IMR-90 (cell line): ENCODE measurements around the gene GORASP1. TPM values are rescaled to one million over a fixed set of nuclear protein-coding genes. Genes with fewer than 3 reads are reported as not detected.

Experiments used
- ATAC-seq: fragments of 200-7000 bp; cut with Tn5 transposase; 2 replicates; pipeline ENCODE4 v1.9.1; 2020; ENCODE audit warnings: low read depth, mild to moderate bottlenecking, moderate library complexity
- BruUV-seq: library from RNA; stranded (reverse); fragments of 400-500 nt; replicated peaks from 2 replicates; lab custom pipeline; 2021; lab: Mats Ljungman, UMichigan
- CTCF ChIA-PET: fragments of 300-600 bp; formaldehyde crosslinking; extraction: SDS; loops from one replicate; lab custom pipeline; 2021; ENCODE audit warnings: antibody characterized with exemption; lab: Yijun Ruan, JAX
- POLR2A ChIA-PET: fragments of 300-600 bp; sonication (Branson Sonifier 250); formaldehyde crosslinking; loops from one replicate; lab custom pipeline; 2022; ENCODE audit warnings: antibody characterized with exemption; ENCODE audit not compliant: unreplicated experiment; lab: Charles Lee
- DNase-seq: peaks from one replicate; pipeline ENCODE4 v3.0.0; 2013
- H2AFZ ChIP-seq: replicated peaks from 2 replicates; pipeline ENCODE3; 2013; ENCODE audit warnings: low read length, mild to moderate bottlenecking; ENCODE audit not compliant: poor library complexity
- H2AK5ac ChIP-seq: 2 replicates; pipeline ENCODE4 v1.6.1; 2013; ENCODE audit warnings: low read depth, low read length, inconsistent platforms
- H2AK9ac ChIP-seq: replicated peaks from 2 replicates; pipeline ENCODE3; 2013; ENCODE audit warnings: mild to moderate bottlenecking, low read depth, low read length, moderate library complexity; ENCODE audit not compliant: poor library complexity
- H2BK120ac ChIP-seq: 2 replicates; pipeline ENCODE4 v1.6.1; 2013; ENCODE audit warnings: low read depth, low read length, inconsistent platforms
- H2BK15ac ChIP-seq: 3 replicates; pipeline ENCODE4 v1.6.1; 2013; ENCODE audit warnings: low read depth, low read length, inconsistent platforms
- H2BK20ac ChIP-seq: 2 replicates; pipeline ENCODE4 v1.6.1; 2013; ENCODE audit warnings: low read depth, mild to moderate bottlenecking, inconsistent platforms, low read length, moderate library complexity
- H2BK5ac ChIP-seq: 2 replicates; pipeline ENCODE4 v1.6.1; 2013; ENCODE audit warnings: mild to moderate bottlenecking, low read depth, low read length, inconsistent platforms; ENCODE audit not compliant: poor library complexity, severe bottlenecking
- H3K14ac ChIP-seq: replicated peaks from 2 replicates; pipeline ENCODE4 v1.6.1; 2013; ENCODE audit warnings: low read depth, low read length, inconsistent platforms
- H3K18ac ChIP-seq: 2 replicates; pipeline ENCODE4 v1.6.1; 2013; ENCODE audit warnings: low read depth, low read length, control low read depth
- H3K23ac ChIP-seq: 2 replicates; pipeline ENCODE4 v1.6.1; 2013; ENCODE audit warnings: low read depth, low read length, inconsistent platforms
- H3K27ac ChIP-seq: 2 replicates; pipeline ENCODE4 v1.5.1; 2013; ENCODE audit warnings: mild to moderate bottlenecking, control low read depth, low read length; ENCODE audit not compliant: insufficient read depth
- H3K27me3 ChIP-seq: 2 replicates; pipeline ENCODE4 v1.6.1; 2013; ENCODE audit warnings: low read length; ENCODE audit not compliant: control insufficient read depth, insufficient read depth
- H3K36me3 ChIP-seq: 2 replicates; pipeline ENCODE4 v1.6.1; 2013; ENCODE audit warnings: low read length, mixed read lengths; ENCODE audit not compliant: control insufficient read depth, insufficient read depth
- H3K4ac ChIP-seq: 2 replicates; pipeline ENCODE4 v1.6.1; 2013; ENCODE audit warnings: low read depth, low read length, inconsistent platforms
- H3K4me1 ChIP-seq: 2 replicates; pipeline ENCODE4 v1.6.1; 2013; ENCODE audit warnings: low read length, mixed read lengths; ENCODE audit not compliant: control insufficient read depth, insufficient read depth
- H3K4me2 ChIP-seq: 2 replicates; pipeline ENCODE4 v1.6.1; 2013; ENCODE audit warnings: low read depth, mild to moderate bottlenecking, control low read depth, low read length, moderate library complexity
- H3K4me3 ChIP-seq: 2 replicates; pipeline ENCODE4 v1.5.1; 2013; ENCODE audit warnings: low read depth, mild to moderate bottlenecking, control low read depth, low read length, moderate library complexity; ENCODE audit not compliant: insufficient read depth
- H3K56ac ChIP-seq: 2 replicates; pipeline ENCODE4 v1.6.1; 2013; ENCODE audit warnings: low read length, inconsistent platforms; ENCODE audit not compliant: insufficient read depth; ENCODE audit errors: extremely low read depth
- H3K79me1 ChIP-seq, 2 experiments: 2 replicates each; pipeline ENCODE4 v1.6.1; 2013; ENCODE audit warnings: low read length in 2 of 2, inconsistent platforms in 1 of 2, low read depth in 1 of 2
- H3K9ac ChIP-seq: 2 replicates; pipeline ENCODE4 v1.6.1; 2013; ENCODE audit warnings: low read depth, low read length, control low read depth
- H3K9me1 ChIP-seq: 2 replicates; pipeline ENCODE4 v1.6.1; 2013; ENCODE audit warnings: low read length, inconsistent platforms; ENCODE audit not compliant: insufficient read depth
- H3K9me3 ChIP-seq: 2 replicates; pipeline ENCODE4 v1.6.1; 2013; ENCODE audit warnings: low read length; ENCODE audit not compliant: control insufficient read depth, insufficient read depth
- H4K20me1 ChIP-seq: 2 replicates; pipeline ENCODE4 v1.6.1; 2013; ENCODE audit warnings: low read length, inconsistent platforms; ENCODE audit not compliant: insufficient read depth
- H4K5ac ChIP-seq: 2 replicates; pipeline ENCODE4 v1.6.1; 2013; ENCODE audit warnings: mild to moderate bottlenecking, low read depth, low read length, control low read depth
- H4K8ac ChIP-seq, 2 experiments: 2 replicates each; pipeline ENCODE4 v1.6.1; 2013; ENCODE audit warnings: low read depth in 2 of 2, low read length in 2 of 2, control low read depth in 1 of 2, inconsistent platforms in 1 of 2
- H4K91ac ChIP-seq: 2 replicates; pipeline ENCODE4 v1.6.1; 2013; ENCODE audit warnings: low read depth, low read length, inconsistent platforms; ENCODE audit not compliant: insufficient read depth
- FOS ChIP-seq: fragments of 150-350 bp; IDR thresholded peaks from 2 replicates; pipeline ENCODE4 v1.6.1; 2016; ENCODE audit warnings: low read depth, low read length
- MXI1 ChIP-seq: IDR thresholded peaks from 2 replicates; pipeline ENCODE4 v1.6.1; 2012; ENCODE audit warnings: low read depth, mild to moderate bottlenecking, low read length, moderate library complexity, borderline replicate concordance
- NFE2L2 ChIP-seq: fragments of 150-350 bp; IDR thresholded peaks from 2 replicates; pipeline ENCODE4 v1.6.1; 2016; ENCODE audit warnings: low read depth, mild to moderate bottlenecking, low read length
- POLR2A ChIP-seq: IDR thresholded peaks from 2 replicates; pipeline ENCODE4 v1.6.1; 2012; ENCODE audit warnings: mild to moderate bottlenecking, low read depth, low read length
- SMC3 ChIP-seq: fragments of 150-350 bp; IDR thresholded peaks from 2 replicates; pipeline ENCODE4 v1.6.1; 2016; ENCODE audit warnings: low read depth, mild to moderate bottlenecking, antibody characterized with exemption, low read length, moderate library complexity
- USF2 ChIP-seq: fragments of 150-350 bp; IDR thresholded peaks from 2 replicates; pipeline ENCODE4 v1.6.1; 2017; ENCODE audit warnings: mild to moderate bottlenecking, antibody characterized with exemption, low read length, low read depth
- WGBS, 2 experiments: methylation state at CpG; one replicate each; pipeline versions ENCODE4 v1.1.5 to v1.1.7; 2013; ENCODE audit warnings: missing lambda C conversion rate in 2 of 2; ENCODE audit not compliant: insufficient read length in 1 of 2; ENCODE audit errors: extremely low coverage in 2 of 2; 5-methylcytosine and 5-hydroxymethylcytosine counted together
- dilution Hi-C: fragments of 300-500 bp; cut with HindIII; formaldehyde crosslinking; loops from one replicate; pipeline ENCODE4 v1.14.3; 2018; ENCODE audit warnings: low sequenced_read_pairs; ENCODE audit not compliant: unreplicated experiment
- in situ Hi-C: fragments of 300-500 bp; cut with MboI; formaldehyde crosslinking; loops from 3 replicates; pipeline ENCODE4 v1.14.3; 2019; ENCODE audit warnings: low sequenced_read_pairs, inconsistent platforms, mixed read lengths
- intact Hi-C: fragments of 100-400 bp; cut with micrococcal nuclease; formaldehyde crosslinking; loops from 2 replicates; pipeline ENCODE4 v1.10.0; 2022
- polyA plus RNA-seq, 3 experiments: library from polyadenylated mRNA; depleted of rRNA; stranded (reverse); fragments of >200 nt; gene quantifications; 2 replicates each; pipeline ENCODE4 v1.2.3, GENCODE V29; 2012; ENCODE audit warnings: low replicate concordance in 1 of 3
- total RNA-seq: library from RNA; depleted of rRNA; stranded (reverse); fragments of >200 nt; gene quantifications from 2 replicates; pipeline ENCODE4 v1.2.3, GENCODE V29; 2012

GORASP1 gene
- total and polyA plus RNA-seq, 2 of the 4 experiments (the other 2 are of a cell fraction): 35.0 to 56.6 TPM

GRCh38 chr3:39127908-39128304 is 20.5 kb upstream of the GORASP1 start:
- Histone ChIP-seq H3K9me3 (no peaks in the 10 kb centered on the region), H3K9me1 (peaks cover 8% of the 10 kb centered on the region), H3K18ac (no peak overlapping the region), H2BK15ac (no peak overlapping the region), H3K27me3 (no peaks in the 10 kb centered on the region), H2BK5ac (no peak overlapping the region), H3K4ac (no peak overlapping the region), H2AFZ (no peak overlapping the region), H3K56ac (no peak overlapping the region), H3K4me3 (no peak overlapping the region), H3K79me1 (no peaks in the 10 kb centered on the region), H2AK5ac (no peak overlapping the region), H3K4me2 (no peak overlapping the region), H3K36me3 (no peaks in the 10 kb centered on the region), H4K5ac (no peak overlapping the region), H3K27ac (no peak overlapping the region), H3K9ac (no peak overlapping the region), H2BK120ac (no peak overlapping the region), H2BK20ac (no peak overlapping the region), H4K91ac (no peak overlapping the region), H3K23ac (no peak overlapping the region), H3K14ac (no peak overlapping the region), H4K20me1 (no peaks in the 10 kb centered on the region), H4K8ac (no peak overlapping the region), H3K4me1 (peaks cover 5% of the 10 kb centered on the region), H2AK9ac (no peak overlapping the region)
- DNase-seq (no peak), ATAC-seq (no peak)
- BruUV-seq: no TSS peak
- ChIA-PET CTCF (interaction anchor here (0.6 to 4.4 kb wide), 3 partner anchors 8 to 164 kb away, joined by 3 to 41 read pairs (median 4); no protein-coding TSS in a partner anchor), POLR2A (no interaction called here)
- intact Hi-C loops: loop anchor here (2.0 kb wide), 1 partner anchor 61 kb away; no protein-coding TSS in a partner anchor
- TF ChIP-seq FOS (no peak), NFE2L2 (no peak), MXI1 (no peak), SMC3 (no peak), USF2 (no peak), POLR2A (no peak)
- 50% methylated on average over 1 of the region's 1 CpG; no CpG with 5 or more reads in 1 of the 2 experiments for WGBS, 2 experiments
- dilution Hi-C loops: no loop called here
- in situ Hi-C loops: loop anchor here (5.0 kb wide), 1 partner anchor 159 kb away; no protein-coding TSS in a partner anchor
